CD14-positive monocyte (primary cell): ENCODE measurements around the gene ZBTB7C. TPM values are rescaled to one million over a fixed set of nuclear protein-coding genes. Genes with fewer than 3 reads are reported as not detected.

Experiments
- DNase-seq, 3 donors: peaks; one replicate each; pipeline ENCODE4 v3.0.0-alpha.2; 2011 to 2022
- H2AFZ ChIP-seq: 2 replicates; pipeline ENCODE4 v1.6.0; 2012; ENCODE audit warnings: mild to moderate bottlenecking, low read depth, low read length, inconsistent platforms; ENCODE audit not compliant: insufficient read depth, poor library complexity, severe bottlenecking
- H3K27ac ChIP-seq, 2 donors: 1 replicate in 1 of 2; 2 replicates in 1 of 2; pipeline ENCODE4 v1.5.1; 2012 to 2013; ENCODE audit warnings: low read length in 2 of 2, control low read depth in 1 of 2, inconsistent platforms in 1 of 2, low read depth in 1 of 2, mild to moderate bottlenecking in 1 of 2
- H3K27me3 ChIP-seq, 2 donors: one replicate each; pipeline versions ENCODE4 v1.6.0 to v1.6.1; 2011 to 2013; ENCODE audit warnings: low read length in 2 of 2; ENCODE audit not compliant: control insufficient read depth in 2 of 2, insufficient read depth in 2 of 2
- H3K36me3 ChIP-seq, 2 donors: replicated peaks in 1 of 2; 1 replicate in 1 of 2; 2 replicates in 1 of 2; pipeline versions ENCODE4 v1.5.1 to v1.6.1; 2012 to 2013; ENCODE audit warnings: low read length in 2 of 2, control low read depth in 1 of 2, inconsistent platforms in 1 of 2, mild to moderate bottlenecking in 1 of 2; ENCODE audit not compliant: insufficient read depth in 2 of 2, control insufficient read depth in 1 of 2
- H3K4me1 ChIP-seq, 2 donors: 1 replicate in 1 of 2; 2 replicates in 1 of 2; pipeline versions ENCODE4 v1.5.1 to v1.6.1; 2012 to 2013; ENCODE audit warnings: low read length in 2 of 2, control low read depth in 1 of 2, inconsistent platforms in 1 of 2, mild to moderate bottlenecking in 1 of 2, moderate library complexity in 1 of 2; ENCODE audit not compliant: insufficient read depth in 2 of 2, control insufficient read depth in 1 of 2
- H3K4me2 ChIP-seq: replicated peaks from 2 replicates; pipeline ENCODE3; 2012; ENCODE audit warnings: low read length, moderate library complexity, mild to moderate bottlenecking; ENCODE audit not compliant: poor library complexity, severe bottlenecking; ENCODE audit errors: extremely low read depth
- H3K4me3 ChIP-seq, 3 experiments: fragments of 200-600 bp in 1 of 3; sonication (generic) in 1 of 3; replicated peaks in 1 of 3; 1 replicate in 2 of 3; 2 replicates in 1 of 3; pipeline ENCODE4 v1.5.1; 2011 to 2013; ENCODE audit warnings: low read length in 3 of 3, mild to moderate bottlenecking in 3 of 3, control low read depth in 2 of 3, low read depth in 2 of 3, inconsistent platforms in 1 of 3, moderate library complexity in 1 of 3
- H3K79me2 ChIP-seq: 2 replicates; pipeline ENCODE4 v1.6.0; 2012; ENCODE audit warnings: mild to moderate bottlenecking, control low read depth, inconsistent platforms, low read length, moderate library complexity; ENCODE audit not compliant: insufficient read depth
- H3K9ac ChIP-seq: 2 replicates; pipeline ENCODE4 v1.6.0; 2017; ENCODE audit warnings: low read length, mild to moderate bottlenecking; ENCODE audit not compliant: insufficient read depth, poor library complexity, severe bottlenecking
- H3K9me3 ChIP-seq, 2 donors: replicated peaks in 1 of 2; 1 replicate in 1 of 2; 2 replicates in 1 of 2; pipeline versions ENCODE4 v1.5.1 to v1.6.1; 2012 to 2013; ENCODE audit warnings: low read length in 2 of 2, control low read depth in 1 of 2; ENCODE audit not compliant: control insufficient read depth in 1 of 2, insufficient read depth in 1 of 2
- H4K20me1 ChIP-seq: 2 replicates; pipeline ENCODE4 v1.6.0; 2012; ENCODE audit warnings: mild to moderate bottlenecking, low read length, control low read depth, moderate library complexity; ENCODE audit not compliant: insufficient read depth
- H3K27ac Mint-ChIP-seq, 7 donors: one replicate each; pipeline ENCODE4 v1.8.0; 2020; ENCODE audit warnings: mild to moderate bottlenecking in 7 of 7, mixed read lengths in 7 of 7, moderate library complexity in 6 of 7, inconsistent platforms in 2 of 7
- H3K27me3 Mint-ChIP-seq, 3 donors: one replicate each; pipeline ENCODE4 v1.8.0; 2021 to 2022; ENCODE audit warnings: low read depth in 3 of 3, mild to moderate bottlenecking in 3 of 3, mixed read lengths in 3 of 3, moderate library complexity in 3 of 3, inconsistent platforms in 1 of 3
- H3K36me3 Mint-ChIP-seq, 2 donors: one replicate each; pipeline ENCODE4 v1.8.0; 2020; ENCODE audit warnings: mixed read lengths in 2 of 2, inconsistent platforms in 1 of 2, mild to moderate bottlenecking in 1 of 2
- H3K4me1 Mint-ChIP-seq: one replicate; pipeline ENCODE4 v1.8.0; 2020; ENCODE audit warnings: mild to moderate bottlenecking, mixed read lengths
- H3K4me3 Mint-ChIP-seq, 2 donors: one replicate each; pipeline ENCODE4 v1.8.0; 2020; ENCODE audit warnings: mild to moderate bottlenecking in 2 of 2, mixed read lengths in 2 of 2, moderate library complexity in 1 of 2
- H3K9me3 Mint-ChIP-seq, 7 donors: one replicate each; pipeline ENCODE4 v1.8.0; 2020 to 2022; ENCODE audit warnings: mixed read lengths in 7 of 7, mild to moderate bottlenecking in 6 of 7, moderate library complexity in 6 of 7, inconsistent platforms in 2 of 7
- CTCF ChIP-seq: fragments of 200-600 bp; IDR thresholded peaks from one replicate; pipeline ENCODE4 v1.8.0; 2022; ENCODE audit warnings: antibody characterized with exemption, mild to moderate bottlenecking
- WGBS: methylation state at CpG from one replicate; pipeline ENCODE4 v1.1.5; 2013; ENCODE audit warnings: missing lambda C conversion rate; ENCODE audit not compliant: insufficient coverage; 5-methylcytosine and 5-hydroxymethylcytosine counted together
- intact Hi-C, 2 donors: fragments of 100-400 bp; cut with micrococcal nuclease; formaldehyde crosslinking; loops; one replicate each; pipeline versions ENCODE4 v1.15.0 to v1.15.1; 2023
- polyA plus RNA-seq, 3 donors: library from polyadenylated mRNA; depleted of rRNA in 1 of 3; unstranded in 2 of 3; stranded (reverse) in 1 of 3; fragments of 300-500 nt in 2 of 3; fragments of >200 nt in 1 of 3; fragmentation: Illumina TruSeq in 2 of 3; gene quantifications; 1 replicate in 2 of 3; 2 replicates in 1 of 3; pipeline ENCODE4 v1.2.3, GENCODE V29; 2012 to 2021

Gene ZBTB7C
- polyA plus RNA-seq, 3 donors: 0.03 to 0.09 TPM; not detected in 1

GRCh38 chr18:48051945-48052840, 357.0 kb downstream of the ZBTB7C start:
- H4K20me1 ChIP-seq: no peaks in the 10 kb centered on the region
- no peak for TF ChIP-seq CTCF
- no peaks in the 10 kb centered on the region for H3K36me3 ChIP-seq
- Mint-ChIP-seq H3K27ac (no peak overlapping the region), H3K9me3 (peaks cover 0 to 2% (median 0%) of the 10 kb centered on the region in 7 donors), H3K27me3 (peaks cover 28 to 52% (median 30%) of the 10 kb centered on the region in 3 donors), H3K4me1 (no peaks in the 10 kb centered on the region), H3K36me3 (no peaks in the 10 kb centered on the region), H3K4me3 (no peak overlapping the region)
- H2AFZ ChIP-seq: no peak overlapping the region
- no peak overlapping the region for H3K4me3 ChIP-seq
- H3K27ac ChIP-seq: no peak overlapping the region
- no peaks in the 10 kb centered on the region for H3K9me3 ChIP-seq
- intact Hi-C loops: no loop called here
- H3K4me1 ChIP-seq: no peaks in the 10 kb centered on the region
- no peak for DNase-seq
- no peaks in the 10 kb centered on the region for H3K79me2 ChIP-seq
- WGBS: 77% methylated on average over 3 of the region's 8 CpGs
- peaks cover 4 to 30% of the 10 kb centered on the region in 2 donors for H3K27me3 ChIP-seq
- no peak overlapping the region for H3K9ac ChIP-seq
- no peak overlapping the region for H3K4me2 ChIP-seq

GRCh38 chr18:48050176-48050575, 359.0 kb downstream of the ZBTB7C start:
- Histone ChIP-seq H4K20me1 (no peaks in the 10 kb centered on the region), H3K27ac (no peak overlapping the region), H3K4me2 (no peak overlapping the region), H3K4me1 (no peaks in the 10 kb centered on the region), H2AFZ (no peak overlapping the region), H3K27me3 (peaks cover 4 to 18% of the 10 kb centered on the region in 2 donors), H3K79me2 (no peaks in the 10 kb centered on the region), H3K36me3 (no peaks in the 10 kb centered on the region), H3K9ac (no peak overlapping the region), H3K4me3 (no peak overlapping the region), H3K9me3 (peaks cover 0 to 5% of the 10 kb centered on the region in 2 donors)
- intact Hi-C loops: no loop called here
- Mint-ChIP-seq H3K27me3 (peaks cover 20 to 45% (median 23%) of the 10 kb centered on the region in 3 donors), H3K4me3 (no peak overlapping the region), H3K27ac (no peak overlapping the region), H3K36me3 (no peaks in the 10 kb centered on the region), H3K4me1 (no peaks in the 10 kb centered on the region), H3K9me3 (peaks cover 0 to 9% (median 4%) of the 10 kb centered on the region in 7 donors)
- WGBS: 95% methylated on average over 7 of the region's 7 CpGs
- DNase-seq: no peak
- TF ChIP-seq CTCF: no peak
